Measurements from ENCODE around the gene PRMT1. TPM values are rescaled to one million over a fixed set of nuclear protein-coding genes. Genes with fewer than 3 reads are reported as not detected.

Gene PRMT1
- total RNA-seq, 1 experiment from 2014 or later, result 505 TPM

GRCh38 chr19:49641688-49642491 lies 35.2 kb upstream of the PRMT1 start, which contains the start of gene SCAF1:
TSS of gene SCAF1 (plus strand) at chr19:49642209. CDS start at chr19:49645027, 2,818 bp downstream.
- Histone ChIP-seq H3K27ac (ENCODE audit: insufficient read length, low read depth, low read length) (peak within 1 kb of the TSS; percentile 89), H4K20me1 (ENCODE audit: control insufficient read depth, insufficient read depth, insufficient read length) (no peaks in the 10 kb centered on the region), H3K4ac (ENCODE audit: low read depth, low read length) (peak within 1 kb of the TSS; percentile 63; the same call in 1 of the 2 replicates), H3K23ac (ENCODE audit: insufficient read length, low read depth, low read length) (no peak within 1 kb of the TSS), H3K56ac (ENCODE audit: insufficient read length, low read depth, low read length) (no peak within 1 kb of the TSS), H3K9ac (ENCODE audit: extremely low read depth, insufficient read length, low read length) (peak within 1 kb of the TSS; percentile 98), H3K9me3 (ENCODE audit: control insufficient read depth, low read depth, low read length) (no peaks in the 10 kb centered on the region), H3K18ac (ENCODE audit: insufficient read length, low read depth, low read length) (peak within 1 kb of the TSS; percentile 87), H2BK120ac (ENCODE audit: low read depth, low read length, poor library complexity, severe bottlenecking) (peak within 1 kb of the TSS; percentile 62), H2BK20ac (ENCODE audit: low read depth, low read length, poor library complexity, severe bottlenecking) (no peak within 1 kb of the TSS), H3K23me2 (ENCODE audit: insufficient read length, low read depth, low read length, poor library complexity, severe bottlenecking) (peaks cover 20% of the 10 kb centered on the region), H4K8ac (replicated peaks; ENCODE audit: insufficient read length, low read depth, low read length) (no peak within 1 kb of the TSS), H3K4me2 (ENCODE audit: insufficient read depth, insufficient read length, low read length) (peak within 1 kb of the TSS; percentile 94), H3K79me2 (ENCODE audit: insufficient read depth, low read length) (peaks cover 9% of the 10 kb centered on the region), H3K79me1 (ENCODE audit: insufficient read depth, low read depth, low read length, poor library complexity, severe bottlenecking) (peaks cover 13% of the 10 kb centered on the region), H3K14ac (ENCODE audit: insufficient read depth, low read length) (peak within 1 kb of the TSS; percentile 89), H4K91ac (ENCODE audit: insufficient read length, low read depth, low read length) (no peak within 1 kb of the TSS), H3K4me1 (ENCODE audit: insufficient read depth, low read length) (no peaks in the 10 kb centered on the region; the same call in 1 of the 2 replicates), H3K27me3 (ENCODE audit: insufficient read depth, low read length) (no peaks in the 10 kb centered on the region), H2BK5ac (ENCODE audit: insufficient read length, low read length) (peak within 1 kb of the TSS; percentile 83), H3T11ph (ENCODE audit: low read length) (peak within 1 kb of the TSS; percentile 85), H2AFZ (ENCODE audit: low read length) (no peak within 1 kb of the TSS), H2BK15ac (ENCODE audit: low read depth, low read length) (no peak within 1 kb of the TSS), H2BK12ac (ENCODE audit: insufficient read length, low read depth, low read length) (peak within 1 kb of the TSS; percentile 29), H2AK5ac (ENCODE audit: insufficient read length, low read length) (no peak within 1 kb of the TSS), H4K5ac (ENCODE audit: insufficient read length, low read depth, low read length) (no peak within 1 kb of the TSS)
- Mint-ChIP-seq H3K4me3 (peak within 1 kb of the TSS; percentile 94 to 99), H3K27me3 (ENCODE audit: low read depth) (peaks cover 13% of the 10 kb centered on the region), H3K9me3 (no peaks in the 10 kb centered on the region; a peak in 1 of 5 replicates), H3K4me1 (peaks cover 48 to 62% of the 10 kb centered on the region in 2 experiments), H3K36me3 (ENCODE audit: insufficient read depth in 1 of 3, low read depth in 3 of 3) (peaks cover 19 to 32% (median 21%) of the 10 kb centered on the region in 3 experiments), H3K27ac (peak within 1 kb of the TSS; percentile 99 to 100 (median 100))
- WGBS (ENCODE audit: extremely low coverage, insufficient read length, low lambda C conversion rate), result no CpG with 5 or more reads among the region's 87 CpGs
- TF ChIP-seq, protein P1, sequence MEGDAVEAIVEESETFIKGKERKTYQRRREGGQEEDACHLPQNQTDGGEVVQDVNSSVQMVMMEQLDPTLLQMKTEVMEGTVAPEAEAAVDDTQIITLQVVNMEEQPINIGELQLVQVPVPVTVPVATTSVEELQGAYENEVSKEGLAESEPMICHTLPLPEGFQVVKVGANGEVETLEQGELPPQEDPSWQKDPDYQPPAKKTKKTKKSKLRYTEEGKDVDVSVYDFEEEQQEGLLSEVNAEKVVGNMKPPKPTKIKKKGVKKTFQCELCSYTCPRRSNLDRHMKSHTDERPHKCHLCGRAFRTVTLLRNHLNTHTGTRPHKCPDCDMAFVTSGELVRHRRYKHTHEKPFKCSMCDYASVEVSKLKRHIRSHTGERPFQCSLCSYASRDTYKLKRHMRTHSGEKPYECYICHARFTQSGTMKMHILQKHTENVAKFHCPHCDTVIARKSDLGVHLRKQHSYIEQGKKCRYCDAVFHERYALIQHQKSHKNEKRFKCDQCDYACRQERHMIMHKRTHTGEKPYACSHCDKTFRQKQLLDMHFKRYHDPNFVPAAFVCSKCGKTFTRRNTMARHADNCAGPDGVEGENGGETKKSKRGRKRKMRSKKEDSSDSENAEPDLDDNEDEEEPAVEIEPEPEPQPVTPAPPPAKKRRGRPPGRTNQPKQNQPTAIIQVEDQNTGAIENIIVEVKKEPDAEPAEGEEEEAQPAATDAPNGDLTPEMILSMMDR (conservative IDR thresholded peaks at IDR 0.05), result no peak
- DNase-seq, result peak; percentile 100

All from H9 (cell line).